Activated CD8-positive, alpha-beta memory T cell treated with anti-CD3 and anti-CD28 coated beads for 36 hours (primary cell): ENCODE data around the gene ELF1. TPM values are rescaled to one million over a fixed set of nuclear protein-coding genes. Genes with fewer than 3 reads are reported as not detected.

Source experiments
- CTCF ChIA-PET: fragments of 350-600 bp; sonication (Branson Sonifier 250); formaldehyde crosslinking; loops from one replicate; lab custom pipeline; 2021; ENCODE audit warnings: antibody characterized with exemption; lab: Charles Lee
- POLR2A ChIA-PET: fragments of 350-600 bp; sonication (Branson Sonifier 250); formaldehyde crosslinking; loops from one replicate; lab custom pipeline; 2021; ENCODE audit warnings: antibody characterized with exemption; lab: Charles Lee
- total RNA-seq, 2 experiments: library from RNA; stranded (reverse); gene quantifications; one replicate each; pipeline ENCODE4 v1.2.3, GENCODE V29; 2021

ELF1 gene
- total RNA-seq, 2 experiments from 2014 or later, result 68.9 to 69.4 TPM

GRCh38 chr13:40993987-40994386, 25.1 kb downstream of the ELF1 start:
- POLR2A ChIA-PET, result interaction anchor here (0.6 kb wide), 1 partner anchor 9 kb away, joined by 3 read pairs; no protein-coding TSS in a partner anchor
- CTCF ChIA-PET, result no interaction called here

- ChIA-PET CTCF (interaction anchor here (0.6 kb wide), 1 partner anchor 65 kb away, joined by 3 read pairs; no protein-coding TSS in a partner anchor), POLR2A (interaction anchor here (0.6 to 1.2 kb wide), 2 partner anchors 10 to 34 kb away, joined by 3 read pairs; no protein-coding TSS in a partner anchor)
Observed at GRCh38 chr13:40992678-40993518, 26.2 kb downstream of the ELF1 start.

- ChIA-PET POLR2A (interaction anchor here (0.6 kb wide), 1 partner anchor 66 kb away, joined by 3 read pairs; no protein-coding TSS in a partner anchor), CTCF (no interaction called here)
Observed at GRCh38 chr13:40987606-40988280, 31.4 kb downstream of the ELF1 start.

GRCh38 chr13:40986101-40986856, 32.8 kb downstream of the ELF1 start:
- CTCF ChIA-PET, result interaction anchor here (0.7 to 1.0 kb wide), 3 partner anchors 9 to 34 kb away, joined by 3 to 4 read pairs (median 3); no protein-coding TSS in a partner anchor

GRCh38 chr13:40985381-40986100, 33.6 kb downstream of the ELF1 start:
- CTCF ChIA-PET, result interaction anchor here (0.8 kb wide), 1 partner anchor 10 kb away, joined by 3 read pairs; no protein-coding TSS in a partner anchor
- POLR2A ChIA-PET, result interaction anchor here (1.0 kb wide), 2 partner anchors 11 to 75 kb away, joined by 3 read pairs; no protein-coding TSS in a partner anchor

More at GRCh38 chr13:40986101-40986856, 32.8 kb downstream of the ELF1 start:
- POLR2A ChIA-PET, result interaction anchor here (1.0 kb wide), 1 partner anchor 12 kb away, joined by 3 read pairs; no protein-coding TSS in a partner anchor

GRCh38 chr13:40984668-40985366, 34.3 kb downstream of the ELF1 start:
- POLR2A ChIA-PET, result interaction anchor here (1.0 kb wide), 1 partner anchor 76 kb away, joined by 3 read pairs; no protein-coding TSS in a partner anchor
- CTCF ChIA-PET, result interaction anchor here (0.8 kb wide), 1 partner anchor 11 kb away, joined by 3 read pairs; no protein-coding TSS in a partner anchor

GRCh38 chr13:40983725-40984667, 35.1 kb downstream of the ELF1 start:
- CTCF ChIA-PET, result interaction anchor here (0.8 kb wide), 1 partner anchor 10 kb away, joined by 3 read pairs; no protein-coding TSS in a partner anchor
- POLR2A ChIA-PET, result interaction anchor here (1.0 kb wide), 1 partner anchor 77 kb away, joined by 3 read pairs; no protein-coding TSS in a partner anchor

GRCh38 chr13:40983259-40983658, 35.9 kb downstream of the ELF1 start:
- POLR2A ChIA-PET, result no interaction called here
- CTCF ChIA-PET, result no interaction called here

- ChIA-PET CTCF (no interaction called here), POLR2A (no interaction called here)
Observed at GRCh38 chr13:40982772-40983171, 36.3 kb downstream of the ELF1 start.

GRCh38 chr13:40981949-40982348, 37.2 kb downstream of the ELF1 start:
- CTCF ChIA-PET, result no interaction called here
- POLR2A ChIA-PET, result no interaction called here

- ChIA-PET CTCF (no interaction called here), POLR2A (interaction anchor here (0.6 kb wide), 1 partner anchor 15 kb away, joined by 3 read pairs; no protein-coding TSS in a partner anchor)
Observed at GRCh38 chr13:40981361-40981760, 37.8 kb downstream of the ELF1 start.

GRCh38 chr13:40980461-40980860, 38.7 kb downstream of the ELF1 start:
- ChIA-PET POLR2A (interaction anchor here (0.6 to 2.6 kb wide), 2 partner anchors 16 to 38 kb away, joined by 3 to 12 read pairs; partner anchors contain the start of gene ELF1), CTCF (no interaction called here)

- CTCF ChIA-PET, result interaction anchor here (1.5 to 1.6 kb wide), 2 partner anchors 24 to 29 kb away, joined by 3 to 6 read pairs; no protein-coding TSS in a partner anchor
- POLR2A ChIA-PET, result interaction anchor here (0.7 to 2.6 kb wide), 3 partner anchors 37 to 66 kb away, joined by 5 to 12 read pairs (median 6); partner anchors contain the start of gene ELF1
Observed at GRCh38 chr13:40979232-40979631, 39.9 kb downstream of the ELF1 start.

- ChIA-PET CTCF (interaction anchor here (0.6 to 1.6 kb wide), 4 partner anchors 25 to 204 kb away, joined by 3 to 6 read pairs (median 3); no protein-coding TSS in a partner anchor), POLR2A (interaction anchor here (1.5 to 2.6 kb wide), 2 partner anchors 38 to 40 kb away, joined by 5 to 12 read pairs; partner anchors contain the start of gene ELF1)
Observed at GRCh38 chr13:40978109-40978508, 41.0 kb downstream of the ELF1 start.

GRCh38 chr13:40975441-40975840, 43.7 kb downstream of the ELF1 start:
- POLR2A ChIA-PET, result no interaction called here
- CTCF ChIA-PET, result interaction anchor here (0.7 kb wide), 1 partner anchor 23 kb away, joined by 3 read pairs; no protein-coding TSS in a partner anchor
